AG04450 (cell line): ENCODE data around the gene IL31. TPM values are rescaled to one million over a fixed set of nuclear protein-coding genes. Genes with fewer than 3 reads are reported as not detected.
"Not testable (repeated sequence)": the region's sequence is repeated elsewhere in the genome, so short reads cannot be mapped to it uniquely, and the experiment has no call there.

Experiments
- CTCF ChIA-PET: fragments of 300-600, 350-600 bp; formaldehyde crosslinking; extraction: SDS; loops from one replicate; lab custom pipeline; 2022; ENCODE audit warnings: antibody characterized with exemption, inconsistent platforms; lab: Charles Lee
- POLR2A ChIA-PET: fragments of 350-600 bp; formaldehyde crosslinking; extraction: SDS; loops from one replicate; lab custom pipeline; 2021; ENCODE audit warnings: antibody characterized with exemption, inconsistent platforms; lab: Yijun Ruan, JAX
- DNase-seq: peaks from one replicate; pipeline ENCODE4 v3.0.0-alpha.2; 2011; ENCODE audit warnings: low read depth, low spot score
- H3K27ac ChIP-seq: one replicate; pipeline ENCODE4 v1.5.1; 2012; ENCODE audit warnings: low read depth, low read length, control low read depth
- H3K27me3 ChIP-seq: one replicate; pipeline ENCODE4 v1.6.0; 2012; ENCODE audit warnings: low read length; ENCODE audit not compliant: control insufficient read depth, insufficient read depth
- H3K4me3 ChIP-seq: 2 replicates; pipeline ENCODE4 v1.5.1; 2011; ENCODE audit warnings: mild to moderate bottlenecking, low read depth, low read length, control low read depth
- H3K9me3 ChIP-seq: 2 replicates; pipeline ENCODE4 v1.5.1; 2012; ENCODE audit warnings: low read length; ENCODE audit not compliant: control insufficient read depth, insufficient read depth
- polyA plus RNA-seq: library from polyadenylated mRNA; depleted of rRNA; stranded (reverse); fragments of >200 nt; gene quantifications from 2 replicates; pipeline ENCODE4 v1.2.3, GENCODE V29; 2011
- TF ChIP-seq, protein P1 (sequence below): IDR thresholded peaks from 2 replicates; pipeline ENCODE4 v1.5.1; 2011; ENCODE audit warnings: low read depth, low read length, control low read depth, inconsistent platforms

The IL31 gene
- polyA plus RNA-seq, 1 experiment: not detected

GRCh38 chr12:122204167-122205052 is 30.4 kb upstream of the IL31 start:
- H3K27me3 ChIP-seq: peaks cover 10% of the 10 kb centered on the region
- DNase-seq: no peak
- ChIA-PET CTCF (no interaction called here), POLR2A (interaction anchor here (0.5 kb wide), 1 partner anchor 185 kb away, joined by 3 read pairs; no protein-coding TSS in a partner anchor)
- TF ChIP-seq, protein P1, sequence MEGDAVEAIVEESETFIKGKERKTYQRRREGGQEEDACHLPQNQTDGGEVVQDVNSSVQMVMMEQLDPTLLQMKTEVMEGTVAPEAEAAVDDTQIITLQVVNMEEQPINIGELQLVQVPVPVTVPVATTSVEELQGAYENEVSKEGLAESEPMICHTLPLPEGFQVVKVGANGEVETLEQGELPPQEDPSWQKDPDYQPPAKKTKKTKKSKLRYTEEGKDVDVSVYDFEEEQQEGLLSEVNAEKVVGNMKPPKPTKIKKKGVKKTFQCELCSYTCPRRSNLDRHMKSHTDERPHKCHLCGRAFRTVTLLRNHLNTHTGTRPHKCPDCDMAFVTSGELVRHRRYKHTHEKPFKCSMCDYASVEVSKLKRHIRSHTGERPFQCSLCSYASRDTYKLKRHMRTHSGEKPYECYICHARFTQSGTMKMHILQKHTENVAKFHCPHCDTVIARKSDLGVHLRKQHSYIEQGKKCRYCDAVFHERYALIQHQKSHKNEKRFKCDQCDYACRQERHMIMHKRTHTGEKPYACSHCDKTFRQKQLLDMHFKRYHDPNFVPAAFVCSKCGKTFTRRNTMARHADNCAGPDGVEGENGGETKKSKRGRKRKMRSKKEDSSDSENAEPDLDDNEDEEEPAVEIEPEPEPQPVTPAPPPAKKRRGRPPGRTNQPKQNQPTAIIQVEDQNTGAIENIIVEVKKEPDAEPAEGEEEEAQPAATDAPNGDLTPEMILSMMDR: no peak
- peak overlapping the region; percentile 64 for H3K4me3 ChIP-seq
- no peak overlapping the region for H3K27ac ChIP-seq
- no peaks in the 10 kb centered on the region; the same call in 1 of the 2 replicates for H3K9me3 ChIP-seq

DNA sequence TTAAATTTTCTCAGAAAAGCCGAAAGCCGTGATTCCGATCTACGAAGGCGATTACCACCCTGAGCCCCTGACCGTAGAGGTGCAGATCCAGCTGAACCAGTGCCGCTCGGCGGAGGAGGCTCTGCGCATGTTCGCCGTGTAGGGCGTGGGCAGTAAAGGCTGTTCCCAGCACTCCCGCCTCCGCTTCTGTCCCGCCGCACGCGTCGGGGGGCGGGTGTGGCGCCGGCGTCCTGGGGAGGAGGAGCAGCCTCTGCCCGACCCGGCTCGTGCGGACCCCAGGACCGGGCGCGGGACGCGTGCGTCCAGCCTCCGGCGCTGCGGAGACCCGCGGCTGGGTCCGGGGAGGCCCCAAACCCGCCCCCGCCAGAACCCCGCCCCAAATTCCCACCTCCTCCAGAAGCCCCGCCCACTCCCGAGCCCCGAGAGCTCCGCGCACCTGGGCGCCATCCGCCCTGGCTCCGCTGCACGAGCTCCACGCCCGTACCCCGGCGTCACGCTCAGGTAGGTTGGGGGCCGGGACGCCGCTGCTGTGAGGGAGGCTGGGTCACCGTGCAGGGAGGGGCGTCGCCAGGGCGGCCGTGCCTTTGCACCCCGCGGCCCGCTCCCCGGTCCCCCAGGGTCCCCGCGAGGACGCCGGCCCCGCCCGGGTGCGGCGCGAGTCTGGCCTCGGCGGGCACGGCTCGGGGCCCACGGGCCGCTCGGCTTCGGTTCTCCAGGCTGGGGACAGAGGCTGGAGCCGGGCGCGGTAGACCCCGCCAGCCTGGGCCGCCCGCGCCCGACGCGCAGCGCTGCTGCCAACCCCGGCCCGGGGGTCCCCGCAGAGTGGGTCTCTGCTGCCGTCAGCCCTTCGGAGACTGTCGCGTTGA is 29.5 kb upstream of the IL31 start, which contains the start of gene B3GNT4:
TSS of gene B3GNT4 (plus strand) at position 409 of the 866 bp plus-strand sequence. CDS start 910 bp downstream, outside the sequence.
- peak within 1 kb of the TSS; percentile 64 for H3K4me3 ChIP-seq
- H3K27me3 ChIP-seq: peaks cover 10% of the 10 kb centered on the region
- TF ChIP-seq, protein P1: no peak
- H3K27ac ChIP-seq: no peak within 1 kb of the TSS
- CTCF ChIA-PET: interaction anchor here (0.6 kb wide), 1 partner anchor 150 kb away, joined by 3 read pairs; no protein-coding TSS in a partner anchor
- POLR2A ChIA-PET: interaction anchor here (0.6 kb wide), 1 partner anchor 51 kb away, joined by 4 read pairs; no protein-coding TSS in a partner anchor
- no peaks in the 10 kb centered on the region; the same call in 1 of the 2 replicates for H3K9me3 ChIP-seq
- DNase-seq: no peak

DNA sequence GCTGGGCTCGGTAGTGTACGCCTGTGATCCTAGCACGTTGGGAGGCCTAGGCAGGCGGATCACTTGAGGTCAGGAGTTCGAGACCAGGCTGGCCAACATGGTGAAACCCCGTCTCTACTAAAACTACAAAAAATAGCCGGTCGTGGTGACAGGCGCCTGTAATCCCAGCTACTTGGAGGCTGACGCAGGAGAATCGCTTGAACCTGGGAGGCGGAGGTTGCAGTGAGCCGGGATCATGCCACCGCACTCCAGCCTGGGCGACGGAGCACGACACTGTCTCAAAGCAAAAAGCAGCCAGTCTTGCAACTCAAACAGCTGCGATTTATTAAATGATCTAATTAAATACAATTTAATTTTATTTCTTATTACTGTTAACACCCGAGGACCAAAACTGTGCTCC is 28.8 kb upstream of the IL31 start:
- DNase-seq, H3K27me3 ChIP-seq, H3K9me3 ChIP-seq, CTCF ChIA-PET, POLR2A ChIA-PET, H3K27ac ChIP-seq: not testable (repeated sequence)
- H3K4me3 ChIP-seq: peak overlapping the region; percentile 64

DNA sequence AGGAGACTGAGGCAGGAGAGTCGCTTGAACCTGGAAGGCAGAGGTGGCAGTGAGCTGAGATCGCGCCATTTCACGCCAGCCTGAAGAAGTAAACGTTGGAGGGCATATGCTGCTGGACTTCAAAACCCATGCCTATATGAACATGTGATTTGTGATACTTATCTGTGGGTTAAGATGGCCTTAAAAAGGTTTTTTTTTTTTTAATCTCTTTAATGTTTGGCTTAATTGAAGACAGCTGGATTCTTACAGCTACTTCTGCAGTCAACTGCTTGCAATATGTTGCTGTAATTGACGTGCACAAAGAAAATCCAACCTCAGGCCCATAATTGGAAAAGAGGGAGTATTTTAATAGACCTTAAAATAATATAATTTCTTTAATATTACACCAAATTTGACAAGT is 28.0 kb upstream of the IL31 start:
- H3K9me3 ChIP-seq: no peaks in the 10 kb centered on the region; the same call in 1 of the 2 replicates
- no peak overlapping the region for H3K4me3 ChIP-seq
- TF ChIP-seq, protein P1: no peak
- ChIA-PET CTCF (no interaction called here), POLR2A (interaction anchor here (0.6 to 1.0 kb wide), 2 partner anchors 19 to 150 kb away, joined by 3 read pairs; partner anchors contain the start of gene LRRC43)
- peaks cover 10% of the 10 kb centered on the region for H3K27me3 ChIP-seq
- no peak overlapping the region for H3K27ac ChIP-seq
- DNase-seq: no peak

- DNase-seq: no peak
- ChIA-PET POLR2A (interaction anchor here (0.6 to 1.0 kb wide), 2 partner anchors 19 to 150 kb away, joined by 3 read pairs; partner anchors contain the start of gene LRRC43), CTCF (no interaction called here)
- TF ChIP-seq, protein P1: no peak
- Histone ChIP-seq H3K27me3 (peaks cover 10% of the 10 kb centered on the region), H3K27ac (no peak overlapping the region), H3K4me3 (no peak overlapping the region), H3K9me3 (no peaks in the 10 kb centered on the region; the same call in 1 of the 2 replicates)
These were observed 27.4 kb upstream of the IL31 start for GRCh38 chr12:122201381-122201780.
